NCI-H1048 (cell line): ENCODE results near the gene ADAMTSL1.

Source experiments
- DNase-seq: peaks from one replicate; lab custom pipeline; 2025; lab: John Stamatoyannopoulos, UW

The ADAMTSL1 gene

DNA sequence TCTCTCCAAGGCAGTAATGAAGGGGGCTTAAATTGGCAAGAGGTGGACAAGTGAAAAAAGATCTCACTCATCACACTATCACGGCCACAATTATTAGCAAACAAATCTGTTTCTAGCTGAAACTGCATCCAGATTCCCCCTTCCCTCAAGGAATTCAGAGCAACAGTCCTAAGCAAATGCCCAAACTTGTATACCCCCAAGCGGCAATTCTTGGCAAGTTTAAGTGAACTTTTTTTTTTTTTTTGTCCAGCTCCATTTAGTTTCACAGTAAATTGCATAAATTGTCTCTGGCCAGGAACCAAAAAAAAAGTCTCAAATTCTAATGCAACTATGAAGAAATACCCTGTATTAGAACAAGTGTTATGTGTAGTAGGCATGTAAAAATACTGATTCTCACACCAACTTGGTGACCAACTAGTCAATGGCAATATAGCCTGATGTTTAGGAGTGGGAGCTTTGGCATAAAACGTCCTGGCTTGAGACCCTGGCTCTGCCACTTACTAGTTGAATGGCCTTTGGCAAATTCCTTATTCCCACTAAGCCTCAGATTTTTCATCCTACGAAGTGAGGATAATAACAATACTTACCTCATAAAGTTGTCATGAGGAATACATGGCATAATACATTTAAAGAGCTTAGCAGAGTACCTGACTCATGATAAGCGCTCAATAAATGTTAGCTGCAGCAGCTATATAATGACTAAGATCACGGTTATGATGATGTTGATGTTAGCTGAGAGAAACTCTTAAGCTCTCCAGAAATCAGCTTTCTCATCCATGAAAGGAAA is 193.2 kb downstream of the ADAMTSL1 start:
- DNase-seq = no peak

DNA sequence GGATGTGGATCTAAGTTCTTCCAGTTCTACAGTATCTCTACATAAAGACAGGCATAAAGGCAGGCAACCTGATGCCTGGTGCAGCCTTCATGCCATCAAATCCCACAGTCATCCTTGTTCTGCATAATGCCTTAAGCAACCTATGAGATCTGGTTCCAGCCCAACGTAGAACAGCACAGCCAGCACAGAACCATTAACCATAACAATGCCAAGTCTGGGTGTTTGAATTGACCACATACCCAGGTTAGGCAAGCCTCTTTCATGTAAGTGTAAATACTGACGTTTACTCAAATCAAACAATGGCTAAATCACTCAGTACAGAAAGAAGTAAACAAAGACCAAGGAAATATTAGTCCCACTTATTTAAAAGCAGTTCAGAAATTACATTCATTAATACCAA is 195.0 kb downstream of the ADAMTSL1 start:
- DNase-seq = no peak

DNA sequence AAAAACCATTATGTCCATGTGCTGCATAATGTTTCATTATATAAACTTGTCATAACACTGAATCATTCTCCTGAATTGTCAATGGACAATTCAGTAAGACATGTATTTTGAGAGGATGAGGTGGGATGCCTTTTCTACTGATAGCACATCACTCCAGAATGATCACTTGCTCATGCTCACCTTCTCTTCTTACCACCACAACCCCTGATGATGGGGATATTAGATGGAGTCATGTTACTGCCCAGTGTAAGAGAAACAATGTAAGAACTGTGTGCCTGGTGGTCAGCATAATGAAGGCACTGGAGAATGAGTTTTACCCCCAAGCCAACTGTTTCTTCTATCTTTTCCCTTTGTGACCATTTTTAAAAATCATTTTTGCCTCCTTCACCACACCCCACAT is 198.8 kb downstream of the ADAMTSL1 start:
- DNase-seq = no peak

DNA sequence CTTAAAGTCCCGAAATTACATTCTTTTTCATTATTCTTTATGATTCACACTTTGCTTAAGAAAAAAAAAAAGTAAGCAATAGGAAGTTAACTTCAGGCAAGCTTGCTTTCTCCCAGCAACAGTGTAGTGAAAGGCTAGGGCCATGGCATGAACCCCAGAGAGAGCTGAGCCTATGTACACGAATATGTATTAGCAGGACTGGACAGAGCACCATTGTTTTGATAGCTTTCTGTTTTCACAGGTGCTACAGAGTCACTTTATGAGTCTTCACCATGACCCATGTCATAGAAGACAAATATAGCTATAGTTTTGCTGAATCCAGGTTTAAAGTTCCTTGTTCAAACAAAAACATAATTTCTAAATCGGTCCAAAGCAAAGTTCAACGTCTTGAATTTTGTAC is 199.2 kb downstream of the ADAMTSL1 start:
- no peak for DNase-seq

DNA sequence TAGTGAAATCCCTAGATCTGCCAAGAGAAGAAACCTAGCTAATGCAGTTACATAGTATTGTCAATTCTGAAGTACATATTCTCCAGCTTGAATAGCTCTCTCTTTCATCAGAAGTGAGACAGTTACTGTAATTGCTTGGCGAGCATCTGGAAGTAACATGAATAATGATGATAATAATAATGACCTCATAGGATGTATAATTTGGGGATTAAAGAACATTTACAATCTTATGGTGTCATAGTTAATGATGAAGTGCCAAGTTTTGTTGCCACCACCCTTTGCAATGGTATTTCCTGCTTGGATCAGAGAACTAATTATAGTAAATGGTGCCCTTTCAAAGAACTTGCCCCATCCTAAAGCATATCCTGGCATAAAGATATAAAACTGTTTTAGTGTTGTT is 201.4 kb downstream of the ADAMTSL1 start:
- DNase-seq = no peak

DNA sequence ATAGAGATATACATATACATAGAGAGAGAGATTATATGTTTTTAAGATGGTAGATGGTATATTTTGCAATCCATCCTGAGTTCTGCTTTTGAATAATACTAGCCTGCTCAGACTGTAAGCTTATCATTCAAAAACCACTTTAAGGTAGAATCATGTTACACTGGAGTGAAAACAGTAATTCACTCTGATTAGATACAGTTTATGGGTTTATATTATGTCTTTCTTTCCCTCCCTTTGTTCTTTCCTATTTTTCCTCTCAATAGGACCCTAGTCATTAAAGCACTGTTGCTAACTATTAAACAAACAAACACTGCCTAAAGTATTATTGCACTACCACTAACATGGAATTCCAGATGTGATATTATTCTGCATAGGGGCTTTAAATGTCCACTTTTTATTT is 202.0 kb downstream of the ADAMTSL1 start:
- DNase-seq = no peak

DNA sequence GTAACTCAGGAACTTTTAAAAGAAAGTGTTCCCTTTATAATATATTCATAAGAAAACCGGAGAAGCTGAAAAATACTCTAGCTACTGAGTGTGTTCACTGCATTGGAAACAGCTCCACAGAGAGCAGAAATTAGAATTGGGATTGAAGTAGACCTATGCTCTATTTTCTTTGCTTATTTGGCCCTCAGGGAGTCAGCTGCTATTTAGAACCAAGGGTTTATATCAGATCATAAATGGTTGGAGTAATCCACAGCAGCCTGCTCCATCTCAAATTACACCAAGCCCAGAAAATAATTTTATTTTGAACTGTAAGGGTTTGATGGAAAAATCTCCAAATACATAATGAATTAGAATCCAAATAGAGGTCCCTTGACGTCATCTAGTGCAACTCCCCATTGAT is 202.6 kb downstream of the ADAMTSL1 start:
- no peak for DNase-seq

DNA sequence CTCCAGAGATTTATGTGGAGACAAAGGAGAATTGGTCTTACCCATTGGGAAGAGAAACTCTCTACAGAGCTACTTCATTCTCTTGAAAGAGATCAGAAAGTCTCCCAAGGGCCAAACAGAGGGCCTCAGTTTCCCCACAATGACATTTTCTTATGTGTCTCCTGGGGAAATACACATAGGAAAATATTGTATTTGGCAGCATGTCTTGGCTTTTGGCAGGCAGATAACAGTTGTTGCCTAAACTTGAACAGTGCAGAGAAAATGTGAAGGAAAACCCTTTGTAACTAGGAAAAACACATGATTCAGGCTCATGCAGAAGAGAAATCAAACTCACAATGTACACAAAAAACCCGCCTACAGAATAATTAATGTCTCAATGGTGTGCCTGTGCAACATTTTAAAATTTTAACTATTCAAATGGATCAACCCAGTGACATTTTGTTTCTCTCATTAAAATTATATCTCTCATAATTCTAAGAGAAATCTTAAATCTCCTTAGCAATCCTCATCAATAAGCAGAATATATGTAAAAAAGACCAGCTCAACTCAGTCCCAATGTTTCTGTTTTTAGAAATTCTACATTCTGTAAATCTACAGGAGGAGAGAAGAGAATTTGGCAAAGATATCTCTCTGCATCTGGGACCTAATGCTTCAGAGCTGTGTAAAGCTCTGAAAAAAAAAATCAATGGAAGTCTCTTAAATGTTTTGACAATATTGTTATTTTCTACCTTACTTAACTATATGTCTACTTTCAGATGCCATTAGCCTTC is 205.1 kb downstream of the ADAMTSL1 start:
- no peak for DNase-seq

DNA sequence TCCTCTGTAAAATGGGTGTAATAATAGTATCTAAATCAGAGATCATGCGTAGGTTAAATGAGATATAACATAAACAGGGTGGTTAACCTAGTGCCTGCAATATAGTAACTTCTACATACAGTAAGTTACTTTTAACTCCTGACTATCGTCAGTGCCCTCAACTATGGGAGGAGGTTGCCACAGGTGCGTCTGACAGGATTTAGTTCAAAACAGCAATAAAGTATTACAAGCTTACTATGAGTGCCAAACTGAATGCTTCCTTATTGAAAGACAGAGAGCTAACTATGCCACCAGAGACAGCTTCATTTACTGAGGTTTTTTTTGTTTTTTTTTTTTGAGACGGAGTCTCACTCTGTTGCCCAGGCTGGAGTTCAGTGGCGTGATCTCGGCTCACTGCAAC is 209.0 kb downstream of the ADAMTSL1 start:
- no peak for DNase-seq

DNA sequence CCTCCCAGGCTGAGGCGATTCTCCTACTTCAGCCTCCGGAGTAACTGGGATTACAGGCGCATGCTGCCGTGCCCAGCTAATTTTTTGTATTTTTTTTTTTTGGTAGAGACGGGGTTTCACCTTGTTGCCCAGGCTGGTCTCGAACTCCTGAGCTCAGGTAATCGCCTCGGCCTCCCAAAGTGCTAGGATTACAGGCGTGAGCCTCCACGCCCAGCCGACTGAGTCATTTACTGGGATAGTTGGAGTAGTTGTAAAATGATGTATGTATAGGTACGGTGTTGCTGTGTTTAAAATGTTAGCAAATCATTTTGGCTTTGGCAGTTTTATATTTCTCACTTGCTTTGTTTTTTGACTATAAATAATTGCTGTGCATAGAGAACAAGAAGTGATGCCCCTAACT is 209.4 kb downstream of the ADAMTSL1 start:
- no peak for DNase-seq

DNA sequence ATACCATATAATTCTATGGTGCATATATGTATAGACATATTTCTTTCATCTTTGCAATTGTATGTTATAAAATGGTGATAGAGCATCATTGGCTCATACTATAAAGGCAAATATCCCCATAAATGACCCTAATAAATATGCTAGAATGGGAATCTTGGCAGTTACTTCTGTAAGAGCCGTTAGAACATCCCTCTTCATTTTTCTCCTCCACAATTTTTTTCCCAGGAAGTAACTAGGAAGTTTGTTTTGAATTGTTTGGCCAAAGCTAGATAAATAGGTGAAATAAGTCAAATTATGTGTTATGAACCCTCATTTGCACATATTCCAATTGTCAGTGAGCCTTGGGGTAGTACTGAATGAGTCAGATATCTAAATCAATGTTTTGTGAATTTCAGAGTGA is 209.9 kb downstream of the ADAMTSL1 start:
- DNase-seq = no peak

DNA sequence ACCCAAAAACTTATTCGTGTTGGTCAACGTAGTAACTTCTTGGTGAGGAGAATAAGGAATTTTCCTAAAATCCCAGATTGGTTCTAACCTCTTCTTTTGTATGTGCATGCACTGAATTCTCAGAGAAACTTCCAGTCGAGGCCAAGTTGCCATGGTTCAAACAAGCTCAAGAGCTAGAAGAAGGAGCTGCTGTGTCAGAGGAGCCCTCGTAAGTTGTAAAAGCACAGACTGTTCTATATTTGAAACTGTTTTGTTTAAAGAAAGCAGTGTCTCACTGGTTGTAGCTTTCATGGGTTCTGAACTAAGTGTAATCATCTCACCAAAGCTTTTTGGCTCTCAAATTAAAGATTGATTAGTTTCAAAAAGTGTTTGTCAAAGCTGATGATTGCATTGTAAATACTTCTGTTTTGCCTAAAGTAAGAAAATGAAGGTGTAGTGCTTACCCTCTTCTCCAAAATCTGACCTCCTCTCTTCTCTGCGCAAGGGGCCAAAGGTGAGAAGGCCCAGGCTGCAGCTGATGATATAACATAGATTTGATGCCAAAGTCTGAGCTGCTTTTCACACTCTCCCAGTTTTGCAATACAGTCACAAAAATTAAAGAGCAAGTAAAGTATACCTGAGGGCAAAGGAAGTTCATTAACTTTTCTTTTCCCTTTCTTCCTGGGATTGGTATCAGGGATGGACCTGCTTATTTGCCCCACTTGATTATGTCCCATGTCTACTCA is 210.8 kb downstream of the ADAMTSL1 start:
- no peak for DNase-seq

DNA sequence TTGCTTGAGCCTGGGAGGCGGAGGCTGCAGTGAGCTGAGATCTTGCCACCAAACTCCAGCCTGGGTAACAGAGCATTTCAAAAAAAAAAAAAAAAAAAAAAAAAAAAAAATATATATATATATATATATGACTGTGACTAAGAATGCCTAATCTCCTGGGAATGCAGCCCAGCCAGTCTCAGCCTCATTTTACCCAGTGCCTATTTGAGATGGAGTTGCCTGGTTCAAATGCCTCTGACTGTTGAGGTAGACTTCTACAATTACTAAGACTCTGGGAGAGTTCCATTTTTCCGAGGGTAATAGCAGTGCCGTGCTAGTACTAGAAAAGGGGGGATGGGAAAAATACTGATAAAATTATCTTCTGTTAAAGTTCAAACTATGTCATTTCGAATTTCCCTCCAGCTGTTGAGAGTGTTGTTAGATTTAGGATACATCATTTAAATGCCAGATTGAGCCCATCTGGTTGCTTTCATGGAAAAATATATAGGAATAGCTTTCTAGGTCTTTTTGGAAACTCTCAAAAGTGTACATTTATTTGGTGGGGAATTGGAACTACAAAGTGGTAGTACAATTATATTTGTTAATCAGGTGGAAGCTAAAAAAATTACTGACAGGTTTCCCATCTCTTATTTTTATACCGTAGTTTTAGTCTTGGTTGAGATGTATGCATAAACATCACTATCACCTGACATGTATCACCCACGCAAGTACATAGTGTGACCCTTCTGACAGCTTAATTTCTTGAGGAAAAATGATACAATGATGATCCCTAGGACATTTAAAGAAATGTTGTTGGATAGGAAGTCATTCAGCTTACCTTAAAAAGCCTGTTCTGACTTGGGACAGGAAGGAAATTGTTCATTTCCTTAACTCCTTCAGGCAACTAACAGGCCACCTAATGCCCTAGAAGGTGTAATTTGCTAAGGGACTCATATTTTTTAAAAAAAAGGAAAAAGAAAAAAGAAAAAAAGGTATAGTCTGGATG is 214.9 kb downstream of the ADAMTSL1 start:
- no peak for DNase-seq

DNA sequence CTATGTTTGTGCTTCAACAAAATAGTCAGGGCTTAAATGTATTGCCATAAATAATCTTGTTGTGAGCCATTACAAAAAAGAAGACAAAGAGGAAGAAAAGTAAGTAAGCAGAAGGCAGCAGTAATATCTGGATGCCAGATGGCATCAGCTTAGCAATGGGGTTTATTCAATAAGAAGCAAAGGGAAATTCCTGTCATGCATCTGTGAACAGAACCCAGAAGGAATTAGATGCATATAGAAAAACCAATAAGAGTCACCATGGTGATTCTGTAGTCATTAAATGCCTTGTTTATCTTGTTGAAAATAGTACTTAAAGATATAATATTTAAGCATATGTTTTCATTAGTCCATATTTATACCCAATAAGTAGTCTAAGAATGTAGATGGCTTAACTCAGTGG is 216.0 kb downstream of the ADAMTSL1 start:
- DNase-seq = no peak

DNA sequence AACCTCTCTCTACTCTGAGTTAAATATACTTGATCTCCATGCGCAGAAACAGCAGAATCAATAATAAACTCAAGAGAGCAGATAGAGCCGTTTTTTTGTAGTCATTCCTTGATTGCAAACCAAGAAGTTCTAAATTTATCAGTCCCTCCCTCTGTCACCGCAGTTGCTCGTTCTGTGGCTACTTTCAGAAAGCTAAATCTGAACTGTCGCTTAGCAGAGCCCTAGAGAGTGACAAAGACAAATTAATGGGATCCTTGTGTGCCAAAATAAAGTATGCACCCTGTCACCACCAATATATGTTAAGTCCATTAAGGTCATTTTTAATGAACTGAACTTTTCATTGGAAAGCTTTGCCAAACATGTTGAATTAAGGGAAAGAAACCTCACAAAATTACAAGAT is 218.3 kb downstream of the ADAMTSL1 start:
- no peak for DNase-seq

DNA sequence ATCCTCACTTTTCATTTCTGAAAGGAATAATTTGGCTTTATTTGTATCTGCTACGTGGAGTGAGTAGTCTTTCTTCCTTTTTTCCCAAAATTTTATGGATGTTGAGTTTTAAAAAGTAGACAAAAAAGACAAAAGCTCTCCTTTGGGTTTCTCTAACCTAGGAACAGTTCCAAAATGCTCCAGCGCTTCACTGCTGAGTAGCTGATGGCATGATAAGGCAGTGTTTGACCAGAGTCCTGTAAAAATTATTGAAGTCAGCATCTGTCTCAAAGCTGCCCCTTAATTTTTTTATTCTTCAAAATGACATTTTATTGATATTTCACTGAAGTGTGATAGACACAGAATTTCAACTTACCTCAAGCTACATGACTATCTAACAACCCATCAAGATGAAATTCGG is 219.0 kb downstream of the ADAMTSL1 start:
- DNase-seq = no peak

DNA sequence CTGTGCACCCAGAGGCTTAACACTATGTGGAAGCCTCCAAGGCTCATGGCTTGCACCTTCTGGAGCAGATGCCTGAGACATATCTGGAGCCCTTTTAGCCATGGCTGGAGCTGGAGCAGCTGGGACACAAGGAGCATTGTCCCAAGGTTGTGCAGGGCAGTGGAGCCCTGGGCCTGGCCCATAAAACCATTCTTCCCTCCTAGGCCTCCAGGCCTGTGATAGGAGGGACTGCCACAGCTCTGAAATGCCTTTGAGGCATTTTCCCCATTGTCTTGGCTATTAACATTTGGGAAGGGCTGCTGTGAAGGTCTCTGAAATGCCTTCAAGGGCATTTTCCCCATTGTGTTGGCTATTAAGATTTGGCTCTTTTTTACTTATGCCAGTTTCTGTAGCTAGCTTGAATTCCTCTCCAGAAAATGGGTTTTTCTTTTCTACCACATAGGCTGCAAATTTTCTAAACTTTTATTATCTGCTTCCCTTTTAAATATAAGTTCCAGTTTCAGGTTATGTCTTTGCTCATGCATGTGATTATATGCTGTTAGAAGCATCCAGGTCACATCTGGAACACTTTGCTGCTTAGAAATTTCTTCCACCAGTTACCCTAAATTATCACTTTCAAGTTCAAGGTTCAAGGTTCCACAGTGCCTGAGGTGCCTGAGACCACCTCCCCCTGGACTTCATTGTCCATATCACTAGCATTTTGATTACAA is 221.2 kb downstream of the ADAMTSL1 start:
- no peak for DNase-seq

DNA sequence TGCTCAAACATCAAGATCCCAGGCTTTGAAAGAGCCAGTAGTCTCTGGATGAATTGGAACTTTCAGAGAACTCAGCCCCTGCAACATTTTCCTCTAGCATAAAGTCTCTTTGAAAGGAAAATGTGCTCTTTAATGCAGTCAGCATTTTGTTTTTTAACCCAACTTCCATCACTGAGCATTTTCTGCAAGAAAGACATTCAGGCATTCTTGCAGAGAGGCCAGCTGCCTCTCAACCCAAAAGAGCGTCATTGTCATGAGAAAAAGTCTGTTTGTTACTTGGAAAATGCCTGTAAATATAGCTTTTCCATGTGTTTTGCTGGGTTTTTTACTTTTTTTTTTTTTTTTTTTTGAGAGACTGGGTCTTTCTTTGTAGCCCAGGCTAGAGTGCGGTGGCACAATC is 225.0 kb downstream of the ADAMTSL1 start:
- no peak for DNase-seq

DNA sequence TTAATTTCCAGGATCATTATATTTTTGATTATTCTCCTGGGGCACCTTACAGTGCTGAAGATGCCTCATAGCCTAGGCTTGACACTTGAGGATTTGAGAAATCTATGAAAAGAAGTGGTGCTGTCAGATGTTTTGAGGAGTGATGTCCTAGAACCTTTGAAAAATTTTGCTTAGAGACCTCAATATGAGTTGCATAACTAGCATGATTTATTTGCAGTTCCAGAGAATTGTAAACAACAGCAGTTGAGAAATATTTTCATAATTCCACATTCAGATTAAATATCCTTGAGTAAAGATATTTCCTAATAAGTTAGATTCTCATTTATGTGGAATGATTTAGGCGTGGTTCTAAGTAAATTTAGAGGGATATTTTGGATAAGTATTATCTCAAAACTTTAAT is 225.8 kb downstream of the ADAMTSL1 start:
- DNase-seq = no peak

DNA sequence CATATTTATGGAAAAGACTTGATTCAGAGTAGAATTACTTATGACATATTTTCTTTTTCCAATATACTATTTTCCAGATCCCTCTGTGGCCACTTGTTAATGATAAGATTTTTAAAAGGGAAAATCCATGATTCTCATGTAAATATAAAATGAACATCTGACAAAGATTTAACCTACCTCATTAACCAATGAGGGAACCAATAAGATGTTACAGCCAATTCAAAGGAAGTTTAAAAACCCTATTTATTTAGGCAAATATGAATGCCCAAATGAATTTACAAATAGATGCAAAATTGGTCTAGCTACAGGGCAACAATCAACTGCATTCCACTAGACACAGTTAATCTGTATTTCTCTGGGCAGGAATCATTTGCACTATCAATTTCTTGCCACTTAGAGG is 226.8 kb downstream of the ADAMTSL1 start:
- DNase-seq = no peak
